Measurements from ENCODE around the gene PRSS56. TPM values are rescaled to one million over a fixed set of nuclear protein-coding genes. Genes with fewer than 3 reads are reported as not detected.

Gene PRSS56
- 0.15 TPM for total RNA-seq
- long read RNA-seq, partial matches to known transcripts: 1 of 1 reads
- long read RNA-seq, other reads (novel, unspliced or antisense): 0 of 1 reads

GRCh38 chr2:232519581-232520438, at the start of gene PRSS56:
Gene PRSS56 (plus strand): TSS chr2:232520388. CDS start chr2:232520599, 211 bp downstream.
- ATAC-seq: no peak
- no peak for DNase-seq
- intact Hi-C loops (cut with micrococcal nuclease): no loop called here

- DNase-seq (no peak), ATAC-seq (peak; percentile 41)
- intact Hi-C loops (cut with micrococcal nuclease): no loop called here
These were observed 46.7 kb upstream of the PRSS56 start for GRCh38 chr2:232473467-232473890.

DNA sequence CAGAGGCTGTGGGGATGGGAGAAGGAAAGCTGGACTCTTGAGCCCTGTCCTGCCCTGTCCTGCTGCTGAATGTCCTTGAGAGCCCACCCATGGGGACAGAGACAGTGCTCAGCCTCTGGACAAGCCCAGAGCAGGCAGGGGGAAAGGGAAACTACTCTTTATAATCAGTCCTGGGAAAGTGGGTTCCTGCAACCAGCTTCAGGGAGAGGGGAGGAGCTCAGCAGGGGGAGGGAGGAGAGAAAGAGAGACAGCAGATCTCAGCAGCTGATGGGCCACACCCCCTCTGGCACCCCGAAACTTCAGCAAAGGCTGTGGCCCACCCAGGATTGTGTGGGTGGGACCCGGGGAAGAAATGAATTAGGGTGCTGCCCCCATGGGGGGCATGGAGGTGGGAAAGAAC, 44.1 kb upstream of the PRSS56 start:
- intact Hi-C loops (cut with micrococcal nuclease): no loop called here
- ATAC-seq: no peak
- DNase-seq: no peak

DNA sequence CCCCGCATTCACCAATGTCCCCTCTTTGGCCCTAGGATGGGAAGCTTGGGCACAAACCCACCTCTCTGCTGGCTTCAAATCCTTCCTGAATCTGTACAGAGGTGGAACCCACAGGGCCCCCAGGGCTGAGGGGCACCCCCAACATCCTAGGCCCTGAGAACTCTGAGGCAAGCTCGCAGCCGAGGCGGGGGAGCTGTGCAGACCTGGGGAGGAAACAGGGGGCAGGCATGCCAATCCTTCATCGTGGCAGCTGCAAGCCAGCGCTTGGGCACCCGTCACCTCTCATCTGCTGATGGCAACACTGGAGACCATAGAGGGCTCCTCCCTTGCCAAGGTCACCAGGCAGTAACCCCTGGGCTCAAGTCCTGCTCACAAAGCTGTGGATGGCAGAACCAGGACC, 43.4 kb upstream of the PRSS56 start:
- DNase-seq: no peak
- ATAC-seq: no peak
- intact Hi-C loops (cut with micrococcal nuclease): no loop called here

DNA sequence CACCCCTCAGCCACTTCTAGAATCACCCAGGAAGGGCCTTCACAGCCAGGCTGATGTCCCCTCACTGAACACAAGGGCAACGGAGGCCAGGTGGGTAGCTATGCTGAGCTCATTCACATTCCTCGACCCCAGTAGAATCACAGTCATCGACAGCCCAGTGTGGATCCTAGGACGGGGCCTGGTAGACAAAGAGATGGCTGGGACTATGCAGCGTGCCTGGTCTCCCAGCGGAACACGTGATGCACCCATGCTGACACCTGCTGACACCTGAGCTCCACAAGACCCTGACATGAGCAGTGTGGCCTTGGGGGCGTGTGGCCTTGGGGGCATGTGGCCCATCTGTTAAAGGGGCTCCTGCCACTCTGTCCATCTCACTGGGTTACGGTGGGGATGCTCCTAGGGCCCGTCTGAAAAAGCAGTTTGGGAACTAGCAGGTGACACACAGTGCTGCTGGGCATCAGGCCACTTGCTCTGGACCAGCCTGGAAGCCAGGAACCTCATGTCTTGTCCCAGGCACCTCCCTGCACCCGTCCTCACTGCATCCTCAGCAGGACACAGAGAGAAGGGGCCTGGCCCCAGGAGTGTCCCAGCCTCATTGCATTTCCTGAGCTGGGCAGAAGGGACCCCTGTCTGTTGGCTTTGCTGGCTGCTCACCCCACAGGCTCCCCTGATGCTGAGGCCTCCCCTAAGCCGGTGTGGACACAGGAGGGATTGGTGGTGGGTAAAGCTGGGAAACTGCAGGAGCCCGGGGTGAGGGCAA, 42.3 kb upstream of the PRSS56 start:
- ATAC-seq (no peak), DNase-seq (no peak)
- intact Hi-C loops (cut with micrococcal nuclease): no loop called here

- intact Hi-C loops (cut with micrococcal nuclease): no loop called here
- no peak for ATAC-seq
- DNase-seq: no peak
These were observed 41.4 kb upstream of the PRSS56 start for GRCh38 chr2:232478571-232479340.

- ATAC-seq: no peak
- intact Hi-C loops (cut with micrococcal nuclease): no loop called here
- no peak for DNase-seq
These were observed 40.6 kb upstream of the PRSS56 start for GRCh38 chr2:232479341-232480200.

DNA sequence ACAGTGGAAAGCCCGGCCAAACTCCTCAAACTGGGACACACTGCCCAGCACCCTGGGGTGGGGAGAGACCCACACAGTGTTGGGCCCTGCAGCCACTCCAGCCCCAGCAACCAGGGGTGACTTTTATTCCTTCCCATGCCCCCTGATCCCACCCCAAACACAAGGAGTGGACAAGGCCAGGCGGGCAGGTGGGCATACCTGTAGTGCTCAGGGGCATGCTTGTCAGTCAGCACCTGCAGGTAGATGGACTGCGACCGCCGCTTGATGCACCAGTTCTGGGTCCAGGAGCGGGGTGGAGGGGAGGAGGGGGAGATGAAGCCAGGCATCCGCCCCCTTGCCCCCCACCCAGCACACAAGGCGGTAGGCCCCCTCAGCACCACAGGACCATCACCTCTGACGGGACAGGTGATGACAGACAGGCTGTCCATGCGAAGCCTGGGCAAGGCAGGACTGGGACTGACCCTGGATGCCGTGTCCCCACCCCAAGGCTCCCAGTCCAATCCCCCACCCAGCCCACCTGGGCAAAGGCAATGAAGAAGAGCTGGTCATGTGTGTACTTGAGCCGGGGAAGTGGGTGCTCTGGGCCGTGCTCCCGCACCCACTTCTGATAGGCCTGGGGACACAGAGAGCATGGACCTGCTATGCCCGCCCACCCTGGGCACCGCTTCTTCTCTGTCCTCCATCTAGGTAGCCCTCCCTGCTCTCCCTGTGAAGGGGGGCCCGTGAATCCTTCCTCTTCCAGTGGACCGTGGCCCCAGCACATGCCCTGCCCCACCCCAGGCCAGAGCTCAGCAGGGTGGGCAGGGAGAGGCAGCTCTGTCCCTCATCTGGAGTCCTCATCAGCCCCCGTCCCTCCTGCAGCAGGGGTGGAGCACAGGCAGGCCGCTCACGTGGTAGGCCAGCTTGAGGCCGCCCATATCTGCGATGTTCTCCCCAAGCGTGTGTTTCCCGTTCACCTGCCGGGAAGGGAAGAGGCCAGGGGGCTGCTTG, 39.7 kb upstream of the PRSS56 start:
- DNase-seq (no peak), ATAC-seq (no peak)
- intact Hi-C loops (cut with micrococcal nuclease): no loop called here

GRCh38 chr2:232481322-232482140, 38.7 kb upstream of the PRSS56 start:
- ATAC-seq (no peak), DNase-seq (no peak)
- intact Hi-C loops (cut with micrococcal nuclease): no loop called here

DNA sequence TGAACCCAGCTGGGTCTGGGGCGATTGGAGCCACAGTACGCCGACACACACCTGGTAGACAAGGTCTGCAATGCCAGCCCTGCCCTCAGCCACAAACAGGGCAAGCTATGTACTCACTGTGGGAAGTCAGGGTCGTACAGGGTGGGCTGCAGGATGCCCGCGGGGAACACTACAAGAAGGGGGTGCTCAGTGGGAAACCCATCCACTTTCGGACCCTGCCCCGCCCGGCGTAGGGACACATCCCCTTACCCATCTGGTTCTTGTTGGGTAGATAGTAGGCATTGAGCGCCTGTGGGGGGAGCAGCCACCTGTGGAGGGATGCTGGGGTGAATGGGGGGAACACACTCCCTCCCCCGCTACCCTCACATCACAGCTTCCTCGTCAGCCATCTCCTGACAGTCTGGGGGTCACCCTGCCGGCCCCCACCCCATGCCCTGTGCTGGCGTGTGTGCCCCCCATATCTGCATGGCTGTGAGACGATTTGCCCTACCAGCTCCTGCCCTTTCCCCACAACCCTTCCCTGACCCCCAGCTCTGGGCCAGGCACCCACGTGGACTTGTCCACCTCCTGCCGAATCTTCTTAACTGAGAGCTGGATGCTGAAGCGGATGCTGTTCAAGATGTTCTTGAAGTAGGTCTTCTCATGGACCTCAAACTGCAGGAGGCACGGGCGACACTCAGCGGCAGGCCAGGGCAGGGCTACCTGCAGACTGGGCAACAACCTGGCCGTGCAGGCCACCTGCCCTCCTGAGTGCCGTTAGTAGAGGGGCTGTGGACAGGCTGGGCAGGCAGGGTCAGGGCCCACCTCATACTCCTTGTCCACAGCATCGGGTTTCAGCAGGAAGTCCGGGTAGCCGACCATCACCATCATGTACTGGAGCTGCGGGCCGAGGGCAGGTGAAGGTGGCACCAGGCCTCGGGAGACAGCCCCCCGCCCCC, 37.6 kb upstream of the PRSS56 start:
- intact Hi-C loops (cut with micrococcal nuclease): no loop called here
- ATAC-seq (no peak), DNase-seq (no peak)

GRCh38 chr2:232483311-232483922, 36.8 kb upstream of the PRSS56 start:
- intact Hi-C loops (cut with micrococcal nuclease): no loop called here
- no peak for DNase-seq
- ATAC-seq: no peak

DNA sequence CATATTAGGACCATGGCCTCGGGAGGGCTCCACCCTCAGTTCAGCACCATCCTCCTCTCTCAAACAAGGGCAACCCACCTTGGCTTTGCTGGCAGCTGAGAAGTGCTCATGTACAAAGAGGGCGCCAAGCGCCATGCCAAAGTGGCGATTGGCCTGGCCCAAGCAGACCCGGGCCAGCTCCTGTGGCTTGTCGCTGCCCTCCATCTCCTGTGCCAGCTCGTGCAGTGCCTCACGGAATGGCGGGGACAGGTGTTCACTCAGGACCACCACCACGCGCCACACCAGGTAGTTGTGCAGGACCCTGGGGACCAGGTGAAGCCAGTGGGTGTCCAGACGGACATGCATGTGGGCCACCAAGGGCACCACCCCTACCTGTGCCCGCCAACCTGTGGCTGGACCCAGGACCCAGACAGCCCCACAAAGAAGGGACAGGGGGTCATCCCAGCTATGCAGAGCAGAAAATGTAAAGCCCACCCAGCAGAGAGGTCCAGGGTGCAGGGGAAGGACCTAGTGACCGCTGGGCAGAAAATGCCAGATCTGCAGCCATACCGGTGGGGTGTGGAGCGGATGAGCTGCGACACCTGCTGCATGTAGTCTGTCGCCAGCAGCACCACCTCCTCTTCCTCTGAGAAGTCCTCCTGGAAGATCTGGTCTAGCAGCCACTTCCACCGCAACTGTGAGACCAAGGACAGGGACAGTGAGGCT, 36.1 kb upstream of the PRSS56 start:
- DNase-seq (no peak), ATAC-seq (no peak)
- intact Hi-C loops (cut with micrococcal nuclease): no loop called here

DNA sequence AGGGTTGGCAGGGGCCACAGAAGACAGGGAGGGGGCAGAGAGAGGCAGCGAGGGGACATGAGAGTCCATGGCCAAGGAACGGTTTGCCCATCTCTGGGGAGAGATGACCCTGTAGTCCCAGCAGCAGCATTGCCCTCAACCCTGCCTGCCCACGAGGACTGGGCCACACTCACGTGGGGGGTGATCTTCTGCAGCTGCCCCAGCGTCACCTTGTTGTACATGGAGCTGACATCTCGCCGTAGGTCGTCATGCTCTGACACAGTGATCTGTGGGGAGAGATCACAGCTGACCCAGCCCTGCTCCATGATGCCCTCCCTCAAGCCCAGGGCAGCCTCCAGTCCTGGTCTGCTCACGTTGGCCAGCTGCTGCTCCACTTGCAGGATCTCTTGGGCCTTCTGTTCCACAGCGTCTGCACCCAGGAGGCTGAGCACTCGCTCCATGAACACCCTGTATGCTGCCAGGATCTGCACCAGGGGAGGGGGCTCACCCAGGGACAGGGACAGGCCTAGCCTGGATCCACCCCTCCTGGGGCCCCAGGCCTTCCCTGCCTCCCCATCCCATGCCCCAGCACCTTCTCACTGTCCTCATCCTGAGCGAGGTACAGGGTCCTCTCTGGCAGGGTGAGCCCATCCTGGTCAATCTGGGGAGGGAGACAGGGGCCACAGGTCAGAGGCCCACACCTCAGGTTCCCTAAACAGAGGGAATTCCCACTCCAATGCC, 35.4 kb upstream of the PRSS56 start:
- ATAC-seq: no peak
- DNase-seq: no peak
- intact Hi-C loops (cut with micrococcal nuclease): no loop called here

DNA sequence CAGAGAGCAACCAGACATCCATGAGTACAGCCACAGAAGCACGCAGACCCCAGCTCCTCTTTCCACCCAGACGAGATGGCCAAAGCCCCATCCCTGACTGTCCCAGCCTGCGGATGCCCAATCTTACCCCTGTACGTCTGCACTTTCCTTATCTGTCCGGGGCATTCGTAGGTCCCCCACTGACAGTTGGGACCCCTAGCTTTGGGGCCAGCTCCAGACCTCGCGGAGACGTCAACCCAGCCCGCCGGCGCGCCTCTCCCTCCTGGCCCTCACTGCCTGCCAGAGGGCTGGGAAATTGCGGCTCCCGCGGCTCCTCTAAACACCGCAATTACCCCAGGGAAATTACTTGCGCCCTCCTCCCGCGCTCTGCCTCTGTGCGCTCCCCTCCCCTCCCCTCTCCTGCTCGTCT, 34.8 kb upstream of the PRSS56 start:
- no peak for DNase-seq

More for the DNA sequence above, 34.8 kb upstream of the PRSS56 start:
- intact Hi-C loops (cut with micrococcal nuclease): no loop called here
- no peak for ATAC-seq

Data from left ventricle myocardium superior (tissue), 1 donor.